KBM-7 (cell line): ENCODE results near the gene KRTAP5-8.
A peak's percentile ranks its signal among the peaks of the same experiment; 100 is the strongest.
"Not testable (repeated sequence)": the region's sequence is repeated elsewhere in the genome, so short reads cannot be mapped to it uniquely, and the experiment has no call there.

Experiments used
- DNase-seq: peaks from one replicate; pipeline ENCODE4 v3.0.0-alpha.2; 2015
- in situ Hi-C: fragments of 300-500 bp; cut with MboI; formaldehyde crosslinking; loops from 2 replicates; pipeline ENCODE4 v1.14.3; 2020; ENCODE audit warnings: low sequenced_read_pairs, low pct_unique_long_range_greater_than_20kb, mixed read lengths

The KRTAP5-8 gene

GRCh38 chr11:71537977-71538665 lies at the start of gene KRTAP5-8:
TSS of gene KRTAP5-8 (plus strand) at chr11:71538025. CDS start at chr11:71538056, 31 bp downstream.
- DNase-seq = not testable (repeated sequence)

GRCh38 chr11:71488681-71489270 lies 49.0 kb upstream of the KRTAP5-8 start:
- DNase-seq = no peak
- in situ Hi-C loops = no loop called here

More at GRCh38 chr11:71537977-71538665, at the start of gene KRTAP5-8:
- in situ Hi-C loops = not testable (repeated sequence)

DNA sequence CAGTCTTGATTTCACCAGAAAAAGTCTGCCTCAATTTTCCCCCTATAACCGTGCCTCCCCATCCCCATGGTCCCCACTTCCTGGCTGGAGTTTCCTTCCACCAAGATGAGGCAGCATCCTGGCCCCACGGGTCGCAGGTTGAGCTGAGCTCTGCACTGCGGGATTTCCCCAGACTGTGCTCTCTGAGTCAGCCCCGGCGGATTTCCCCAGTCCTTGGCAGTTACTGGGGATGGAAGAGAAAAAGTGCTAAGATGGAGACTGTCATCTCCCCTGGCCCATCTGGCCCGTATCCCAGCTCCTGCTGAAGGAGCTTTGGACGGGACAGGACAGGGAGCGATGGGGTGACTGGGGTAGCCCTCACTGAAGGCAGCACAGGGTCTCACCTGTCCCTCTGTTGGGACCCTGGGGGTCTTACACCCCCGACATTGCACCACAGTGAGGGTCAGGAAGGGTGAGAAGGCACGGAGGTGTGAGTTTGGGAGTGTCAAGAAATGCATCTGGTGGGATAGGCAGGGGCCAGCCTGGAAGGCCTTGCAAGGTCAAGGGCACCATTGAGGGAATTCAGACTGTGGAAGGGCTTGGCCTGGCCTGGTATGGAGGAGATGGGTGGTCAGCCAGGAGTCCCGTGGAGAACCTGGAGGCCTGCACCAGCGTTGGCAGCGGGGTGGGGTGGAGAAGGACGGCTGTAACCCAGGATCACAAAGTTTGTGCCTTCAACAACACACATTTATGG lies 48.3 kb upstream of the KRTAP5-8 start:
- in situ Hi-C loops = no loop called here
- DNase-seq = no peak

DNA sequence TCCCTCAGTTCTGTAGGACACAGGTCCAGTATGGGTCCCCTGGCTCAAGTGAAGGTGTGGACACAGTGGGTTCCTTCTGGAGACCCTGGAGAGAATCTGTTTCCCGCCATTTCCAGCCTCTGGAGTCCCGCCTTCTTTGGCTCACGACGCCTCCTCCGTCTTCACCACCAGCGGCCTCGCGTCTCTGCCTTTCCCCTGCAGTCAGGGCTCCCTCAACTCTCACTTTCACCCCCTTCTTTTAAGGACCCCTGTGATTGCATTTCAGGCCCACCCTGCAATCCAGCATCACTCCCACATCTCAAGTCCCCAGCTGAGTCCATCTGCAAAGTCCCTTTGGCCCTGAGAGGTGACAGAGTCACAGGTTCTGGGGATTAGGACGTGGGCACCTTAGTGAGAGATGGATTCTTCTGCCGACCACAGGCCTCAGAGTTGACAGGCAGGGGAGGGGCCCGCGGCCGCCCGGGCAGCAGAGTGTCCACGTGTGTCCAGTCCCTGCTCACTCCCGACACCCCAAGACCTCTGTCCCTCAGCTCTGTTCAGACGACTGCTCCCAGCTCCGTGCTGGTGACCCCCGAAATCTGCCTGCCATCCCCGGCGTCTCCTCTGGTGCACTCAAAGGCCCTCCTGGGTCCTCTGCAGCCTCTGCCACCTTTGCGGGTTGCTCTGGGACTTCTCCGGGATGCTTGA lies 47.6 kb upstream of the KRTAP5-8 start:
- no peak for DNase-seq
- in situ Hi-C loops = no loop called here

DNA sequence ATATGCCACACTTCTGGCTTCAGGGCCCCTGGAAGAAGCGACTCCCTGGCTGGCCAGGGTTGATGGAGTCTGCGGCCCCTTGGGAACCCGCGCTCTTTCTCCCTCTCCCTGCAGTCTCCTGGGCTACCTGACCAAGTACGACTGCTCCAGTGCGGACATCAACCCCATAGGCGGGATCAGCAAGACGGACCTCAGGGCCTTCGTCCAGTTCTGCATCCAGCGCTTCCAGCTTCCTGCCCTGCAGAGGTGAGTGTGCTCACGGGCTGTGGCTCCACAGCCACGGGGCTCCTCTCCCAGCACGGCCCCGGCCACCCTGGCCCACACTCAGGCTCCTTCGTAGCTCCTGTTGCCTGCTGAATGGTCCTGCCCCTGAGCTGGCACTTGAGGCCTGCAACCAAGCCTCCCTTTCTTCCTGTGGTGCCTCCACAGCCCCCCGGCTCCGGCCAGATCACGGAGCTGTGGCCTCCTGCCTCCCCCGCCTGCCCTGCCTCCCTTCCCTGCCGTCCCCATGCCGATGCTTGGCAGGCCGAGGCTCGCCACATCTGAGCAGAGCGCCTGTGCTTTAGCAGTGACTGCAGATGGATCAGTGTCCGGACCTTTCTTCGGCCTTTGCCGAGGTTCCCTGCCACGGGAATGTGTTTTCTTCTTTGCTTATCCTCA lies 47.0 kb upstream of the KRTAP5-8 start:
- in situ Hi-C loops = no loop called here
- no peak for DNase-seq

DNA sequence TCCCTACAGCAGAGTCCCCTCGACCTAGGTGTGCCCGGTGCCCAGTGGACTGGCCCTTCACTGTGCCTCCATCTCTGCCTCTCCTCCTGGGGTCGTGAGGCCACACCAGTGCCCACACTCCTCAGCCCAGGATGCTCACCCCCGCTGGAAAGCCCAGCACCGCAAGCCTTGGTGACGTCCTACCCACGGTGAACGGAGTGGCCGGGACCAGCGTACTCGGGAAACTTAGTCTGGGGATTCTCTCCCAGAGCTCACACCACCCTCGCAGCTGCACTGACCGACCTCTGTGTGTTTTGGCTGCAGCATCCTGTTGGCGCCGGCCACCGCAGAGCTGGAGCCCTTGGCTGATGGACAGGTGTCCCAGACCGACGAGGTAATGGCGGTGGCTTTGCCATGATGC lies 46.3 kb upstream of the KRTAP5-8 start:
- DNase-seq = no peak
- in situ Hi-C loops = no loop called here

- in situ Hi-C loops = no loop called here
- DNase-seq = no peak
These were observed 45.9 kb upstream of the KRTAP5-8 start for GRCh38 chr11:71491940-71492339.

GRCh38 chr11:71495286-71496230 lies 42.3 kb upstream of the KRTAP5-8 start:
- in situ Hi-C loops = no loop called here
- no peak for DNase-seq

DNA sequence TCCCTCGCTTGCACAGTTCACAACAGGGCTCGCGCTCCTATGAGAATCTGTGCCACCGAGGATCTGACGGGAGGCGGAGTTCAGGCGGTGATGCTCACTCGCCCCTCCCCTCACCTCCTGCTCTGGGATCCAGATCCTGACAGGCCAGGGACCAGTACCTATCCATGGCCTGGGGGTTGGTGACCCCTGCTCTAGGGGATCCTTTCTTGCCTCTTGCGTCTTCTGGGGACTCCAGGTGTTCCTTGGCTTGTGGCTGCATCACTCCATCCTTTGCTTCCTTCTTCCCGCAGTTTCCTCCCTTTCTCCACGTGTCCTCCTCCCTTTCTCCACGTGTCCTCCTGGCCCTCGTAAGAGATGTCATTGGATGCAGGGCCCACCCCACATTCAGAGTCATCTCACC lies 41.4 kb upstream of the KRTAP5-8 start:
- in situ Hi-C loops = no loop called here
- no peak for DNase-seq

DNA sequence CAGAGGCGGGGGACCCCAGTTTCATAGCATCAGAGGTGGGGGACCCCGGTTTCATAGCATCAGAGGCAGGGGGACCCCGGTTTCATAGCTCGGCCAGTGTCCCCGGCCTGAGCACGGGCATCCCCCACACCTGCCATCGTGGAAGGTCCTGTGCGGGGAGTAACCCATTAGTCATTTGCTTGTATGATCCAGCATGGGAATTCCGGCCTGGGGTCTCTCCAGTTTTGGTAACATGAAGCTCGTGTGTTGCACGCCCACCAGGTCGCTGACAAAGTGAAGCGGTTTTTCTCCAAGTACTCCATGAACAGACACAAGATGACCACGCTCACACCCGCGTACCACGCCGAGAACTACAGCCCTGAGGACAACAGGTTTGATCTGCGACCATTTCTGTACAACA lies 39.7 kb upstream of the KRTAP5-8 start:
- no peak for DNase-seq
- in situ Hi-C loops = no loop called here

GRCh38 chr11:71499125-71499524 lies 38.7 kb upstream of the KRTAP5-8 start:
- peak; percentile 81 for DNase-seq
- in situ Hi-C loops = no loop called here

DNA sequence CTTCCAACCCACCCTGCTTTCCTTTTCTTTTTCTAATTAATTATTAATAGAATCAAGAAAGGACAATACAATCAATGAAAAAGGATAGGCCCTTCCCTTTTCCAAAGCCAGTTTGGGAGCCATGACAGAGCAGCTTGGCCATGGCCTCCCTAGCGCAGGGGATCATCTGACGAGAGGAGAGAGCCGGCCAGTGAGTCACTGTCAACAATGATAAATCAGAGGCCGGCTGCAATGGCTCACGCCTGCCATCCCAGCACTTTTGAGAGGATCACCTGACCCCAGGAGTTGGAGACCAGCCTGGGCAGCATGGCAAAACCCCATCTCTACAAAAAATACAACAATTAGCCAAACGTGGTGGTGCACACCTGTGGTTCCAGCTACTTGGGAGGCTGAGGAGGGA lies 38.3 kb upstream of the KRTAP5-8 start:
- no peak for DNase-seq
- in situ Hi-C loops = no loop called here

DNA sequence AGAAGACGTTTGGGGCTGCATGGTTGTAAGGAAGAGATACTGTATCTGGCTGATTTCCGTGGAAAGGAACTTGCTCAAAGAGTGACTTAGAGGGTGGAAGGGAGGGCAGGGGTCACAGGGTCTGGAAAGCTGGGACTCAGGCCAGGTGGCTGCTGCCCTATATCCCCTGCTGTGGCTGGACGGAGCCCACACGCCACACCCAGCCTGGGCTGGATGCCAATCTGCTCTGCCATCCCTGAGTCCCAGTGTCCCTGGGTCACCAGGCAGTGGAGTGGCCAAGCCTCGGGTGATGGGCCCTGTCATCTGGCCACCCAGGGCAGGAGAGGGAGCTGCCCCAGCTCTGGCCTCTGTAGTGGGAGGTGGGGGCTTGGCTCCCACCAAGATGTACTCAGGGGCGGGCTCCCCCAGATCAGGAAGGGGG lies 37.2 kb upstream of the KRTAP5-8 start:
- in situ Hi-C loops = no loop called here
- DNase-seq = no peak

GRCh38 chr11:71501071-71501985 lies 36.5 kb upstream of the KRTAP5-8 start:
- no peak for DNase-seq
- in situ Hi-C loops = no loop called here

DNA sequence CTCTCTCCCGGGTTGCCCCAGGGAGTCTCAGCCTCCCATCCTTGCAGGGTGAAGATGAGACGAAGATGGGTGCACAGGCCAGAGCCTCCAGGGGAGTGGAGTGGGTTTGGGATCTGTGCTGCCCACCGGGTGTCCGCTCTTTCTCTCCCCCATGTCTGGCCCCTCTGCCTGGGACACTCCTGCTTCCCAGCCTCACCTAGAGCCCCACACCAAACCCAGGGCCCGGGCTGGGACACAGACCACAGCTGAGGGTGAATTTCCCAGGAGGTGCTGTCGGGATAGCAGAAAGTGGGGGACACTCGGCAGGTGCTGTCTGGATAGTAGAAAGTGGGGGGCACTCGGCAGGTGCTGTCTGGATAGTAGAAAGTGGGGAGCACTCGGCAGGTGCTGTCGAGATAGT lies 35.8 kb upstream of the KRTAP5-8 start:
- in situ Hi-C loops = no loop called here
- DNase-seq = no peak

GRCh38 chr11:71502871-71503435 lies 34.9 kb upstream of the KRTAP5-8 start:
- DNase-seq = no peak
- in situ Hi-C loops = no loop called here

DNA sequence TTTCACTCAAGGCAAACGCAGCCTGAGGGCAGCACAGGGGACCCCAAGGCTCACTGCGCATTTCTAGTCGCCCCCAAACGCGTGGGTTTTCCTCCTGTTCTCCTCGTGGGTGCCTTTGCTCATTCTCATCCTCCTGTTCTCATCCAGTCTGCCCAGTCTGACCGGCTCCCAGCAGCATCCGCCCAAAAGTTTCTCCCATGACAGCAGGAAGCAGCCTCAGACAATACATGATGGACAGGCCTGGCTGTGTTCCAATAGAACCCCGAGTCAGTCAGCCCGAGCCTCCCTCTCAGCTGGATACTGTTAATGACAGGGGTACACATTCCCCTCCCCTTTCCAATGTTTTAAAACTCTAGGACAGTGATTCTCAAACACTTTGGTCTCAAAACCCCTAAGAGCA lies 33.3 kb upstream of the KRTAP5-8 start:
- DNase-seq = no peak
- in situ Hi-C loops = no loop called here
